ENCODE results near the gene COMTD1.
"Not testable (repeated sequence)": the region's sequence is repeated elsewhere in the genome, so short reads cannot be mapped to it uniquely, and the experiment has no call there.

The COMTD1 gene

DNA sequence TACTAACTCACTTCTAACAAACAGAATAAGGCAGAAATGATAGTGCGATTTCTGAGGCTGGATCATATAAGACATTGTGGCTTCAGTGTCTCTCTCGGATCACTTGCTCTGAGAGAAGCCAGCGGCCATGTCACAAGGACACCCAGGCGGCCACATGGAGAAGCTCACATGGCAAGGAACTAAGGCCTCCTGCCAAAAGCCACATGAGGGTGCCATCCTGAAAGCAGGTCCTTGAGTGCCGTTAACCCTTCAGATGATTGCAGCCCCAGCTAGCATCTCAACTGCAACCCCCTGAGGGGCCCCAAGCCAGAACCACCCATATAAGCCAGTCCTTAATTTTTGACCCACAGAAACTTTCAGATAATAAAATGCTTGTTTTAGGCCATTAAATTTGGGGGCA lies 32.0 kb downstream of the COMTD1 start:
- no peak overlapping the region for H3K4me3 ChIP-seq (ENCODE audit: low read depth, low read length)
- TF ChIP-seq, protein P1, sequence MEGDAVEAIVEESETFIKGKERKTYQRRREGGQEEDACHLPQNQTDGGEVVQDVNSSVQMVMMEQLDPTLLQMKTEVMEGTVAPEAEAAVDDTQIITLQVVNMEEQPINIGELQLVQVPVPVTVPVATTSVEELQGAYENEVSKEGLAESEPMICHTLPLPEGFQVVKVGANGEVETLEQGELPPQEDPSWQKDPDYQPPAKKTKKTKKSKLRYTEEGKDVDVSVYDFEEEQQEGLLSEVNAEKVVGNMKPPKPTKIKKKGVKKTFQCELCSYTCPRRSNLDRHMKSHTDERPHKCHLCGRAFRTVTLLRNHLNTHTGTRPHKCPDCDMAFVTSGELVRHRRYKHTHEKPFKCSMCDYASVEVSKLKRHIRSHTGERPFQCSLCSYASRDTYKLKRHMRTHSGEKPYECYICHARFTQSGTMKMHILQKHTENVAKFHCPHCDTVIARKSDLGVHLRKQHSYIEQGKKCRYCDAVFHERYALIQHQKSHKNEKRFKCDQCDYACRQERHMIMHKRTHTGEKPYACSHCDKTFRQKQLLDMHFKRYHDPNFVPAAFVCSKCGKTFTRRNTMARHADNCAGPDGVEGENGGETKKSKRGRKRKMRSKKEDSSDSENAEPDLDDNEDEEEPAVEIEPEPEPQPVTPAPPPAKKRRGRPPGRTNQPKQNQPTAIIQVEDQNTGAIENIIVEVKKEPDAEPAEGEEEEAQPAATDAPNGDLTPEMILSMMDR (IDR thresholded peaks at IDR 0.05; ENCODE audit: low read depth, low read length) = no peak
- no peaks in the 10 kb centered on the region for H3K27me3 ChIP-seq
- DNase-seq = no peak
- H3K9me3 ChIP-seq = no peaks in the 10 kb centered on the region
- H3K4me1 ChIP-seq = no peaks in the 10 kb centered on the region
- no peaks in the 10 kb centered on the region for H3K36me3 ChIP-seq

DNA sequence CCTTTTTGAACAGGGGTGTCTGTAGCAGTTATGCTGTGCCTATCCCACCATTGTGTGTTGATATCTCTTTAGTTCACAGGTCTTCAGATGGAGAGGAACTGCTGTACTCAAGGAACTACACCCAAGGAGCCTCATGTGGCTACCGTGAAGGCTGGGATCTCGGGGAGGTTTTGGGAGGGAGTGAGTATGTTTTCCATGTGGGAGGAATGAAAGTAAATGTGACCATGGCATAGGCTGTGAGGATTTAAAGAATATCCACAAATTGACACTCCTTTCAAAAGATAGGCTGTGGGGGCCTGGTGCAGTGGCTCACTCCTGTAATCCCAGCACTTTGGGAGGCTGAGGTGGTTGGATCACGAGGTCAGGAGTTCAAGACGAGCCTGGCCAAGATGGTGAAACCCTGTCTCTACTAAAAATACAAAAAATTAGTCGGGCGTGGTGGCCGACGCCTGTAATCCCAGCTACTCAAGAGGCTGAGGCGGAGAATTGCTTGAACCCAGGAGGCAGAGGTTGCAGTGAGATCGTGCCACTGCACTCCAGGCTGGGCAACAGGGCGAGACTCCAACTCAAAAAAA lies 32.6 kb downstream of the COMTD1 start:
- not testable (repeated sequence) for H3K9me3 ChIP-seq; H3K27me3 ChIP-seq; DNase-seq; H3K4me3 ChIP-seq (ENCODE audit: low read depth, low read length); H3K36me3 ChIP-seq; H3K4me1 ChIP-seq

DNA sequence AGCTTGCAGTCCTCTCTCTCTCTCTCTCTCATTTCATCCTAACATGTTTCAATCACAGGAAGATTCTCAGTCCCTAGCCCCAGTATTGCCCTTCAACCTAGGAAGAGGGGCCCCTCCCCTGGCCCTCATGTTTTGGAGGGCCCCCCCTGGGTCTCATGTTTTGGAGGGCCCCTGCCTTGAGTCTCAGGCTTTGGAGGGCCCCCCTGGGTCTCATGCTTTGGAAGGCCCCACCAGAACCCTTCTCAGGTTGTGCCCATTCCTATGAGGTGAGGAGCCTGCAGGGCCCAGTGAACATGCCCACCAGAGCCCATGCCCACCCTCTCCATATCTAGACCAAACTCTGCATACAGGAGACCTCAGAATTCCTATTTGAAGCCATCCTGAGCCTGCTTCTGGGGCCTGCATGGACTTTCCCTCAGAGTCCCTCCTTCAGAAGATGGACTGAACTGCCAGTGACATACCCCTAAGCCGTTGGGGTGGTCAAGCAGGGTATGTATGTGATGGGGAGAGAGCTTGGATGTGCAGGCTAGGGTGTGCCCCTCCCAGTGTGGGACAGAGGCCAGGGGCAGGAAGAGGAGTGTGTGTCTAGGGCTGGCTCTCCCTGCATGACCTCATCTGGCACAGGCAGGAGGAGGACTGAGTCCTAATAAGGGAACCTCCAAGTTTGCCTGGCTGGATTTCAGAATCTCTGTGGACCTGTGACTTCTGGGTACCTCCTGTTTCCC lies 33.3 kb downstream of the COMTD1 start:
- TF ChIP-seq, protein P1 (IDR thresholded peaks at IDR 0.05; ENCODE audit: low read depth, low read length) = no peak
- DNase-seq = no peak
- Histone ChIP-seq H3K36me3 (no peaks in the 10 kb centered on the region), H3K4me1 (no peaks in the 10 kb centered on the region), H3K27me3 (no peaks in the 10 kb centered on the region), H3K9me3 (no peaks in the 10 kb centered on the region), H3K4me3 (ENCODE audit: low read depth, low read length) (no peak overlapping the region)

DNA sequence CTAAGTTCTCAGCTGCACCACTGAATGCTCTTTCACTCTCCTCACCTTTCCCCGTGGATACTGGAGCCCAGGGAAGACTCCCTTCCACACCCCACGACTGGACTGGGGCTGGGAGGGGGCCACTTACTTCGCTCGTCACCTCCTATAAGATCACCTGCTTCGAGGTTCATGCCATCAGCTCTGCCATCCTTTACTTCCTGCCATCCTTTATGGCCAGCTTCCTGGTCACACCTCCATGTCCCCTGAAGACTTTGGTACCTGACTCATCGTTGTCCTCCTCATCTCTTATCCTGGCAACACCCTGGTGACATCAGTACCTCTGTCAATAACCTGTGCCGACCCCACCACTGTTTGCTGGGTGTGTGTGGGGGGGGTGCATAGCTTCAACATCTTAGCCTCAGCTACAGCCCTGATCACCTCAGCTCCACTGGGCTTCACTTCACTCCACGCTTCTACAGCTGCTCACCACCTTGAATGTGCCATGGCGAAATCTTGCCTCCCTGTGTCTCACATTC lies 33.9 kb downstream of the COMTD1 start:
- DNase-seq = no peak
- no peaks in the 10 kb centered on the region for H3K36me3 ChIP-seq
- TF ChIP-seq, protein P1 (IDR thresholded peaks at IDR 0.05; ENCODE audit: low read depth, low read length) = no peak
- H3K27me3 ChIP-seq = no peaks in the 10 kb centered on the region
- no peaks in the 10 kb centered on the region for H3K4me1 ChIP-seq
- H3K9me3 ChIP-seq = no peaks in the 10 kb centered on the region
- no peak overlapping the region for H3K4me3 ChIP-seq (ENCODE audit: low read depth, low read length)

DNA sequence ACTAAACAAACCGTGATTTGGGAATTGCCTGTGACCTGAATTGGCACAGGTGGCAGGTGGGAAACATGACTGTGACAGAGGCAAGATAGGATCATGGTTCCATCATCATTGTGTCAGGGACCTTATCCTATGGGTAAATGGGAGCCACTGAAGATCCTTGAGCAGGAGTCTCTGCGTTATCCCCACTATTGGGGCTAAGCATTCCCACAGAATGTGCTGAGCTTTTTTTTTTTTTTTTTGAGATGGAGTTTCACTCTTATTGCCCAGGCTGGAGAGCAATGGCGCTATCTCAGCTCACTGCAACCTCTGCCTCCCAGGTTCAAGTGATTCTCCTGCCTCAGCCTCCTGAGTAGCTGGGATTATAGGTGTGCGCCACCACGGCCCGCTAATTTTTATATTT lies 35.8 kb downstream of the COMTD1 start:
- H3K9me3 ChIP-seq; H3K4me3 ChIP-seq (ENCODE audit: low read depth, low read length); DNase-seq: not testable (repeated sequence)

DNA sequence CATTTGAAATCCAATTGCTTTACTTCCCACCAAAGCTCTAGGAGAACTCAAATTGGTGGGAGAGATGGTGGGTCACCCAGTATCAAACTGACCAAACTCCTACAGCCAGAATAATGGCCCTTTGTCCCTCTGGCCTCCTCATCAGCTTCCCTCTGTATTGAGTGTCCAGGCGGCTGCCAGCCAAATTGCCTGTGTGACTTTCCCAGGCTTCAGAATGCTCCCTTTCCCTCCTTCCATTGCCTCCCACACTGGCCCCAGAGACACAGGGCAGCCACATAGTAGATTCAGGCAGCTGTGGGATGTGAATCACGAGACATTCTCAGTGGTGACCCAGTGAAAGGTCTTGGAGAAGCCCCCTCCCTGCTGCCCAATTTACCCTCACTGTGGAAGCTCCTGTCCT lies 37.9 kb downstream of the COMTD1 start:
- Histone ChIP-seq H3K36me3 (no peaks in the 10 kb centered on the region), H3K4me3 (ENCODE audit: low read depth, low read length) (no peak overlapping the region), H3K9me3 (no peaks in the 10 kb centered on the region), H3K4me1 (no peaks in the 10 kb centered on the region), H3K27me3 (no peaks in the 10 kb centered on the region)
- no peak for DNase-seq
- TF ChIP-seq, protein P1 (IDR thresholded peaks at IDR 0.05; ENCODE audit: low read depth, low read length) = no peak

More for the DNA sequence above, 35.8 kb downstream of the COMTD1 start:
- not testable (repeated sequence) for H3K36me3 ChIP-seq, H3K4me1 ChIP-seq, H3K27me3 ChIP-seq

DNA sequence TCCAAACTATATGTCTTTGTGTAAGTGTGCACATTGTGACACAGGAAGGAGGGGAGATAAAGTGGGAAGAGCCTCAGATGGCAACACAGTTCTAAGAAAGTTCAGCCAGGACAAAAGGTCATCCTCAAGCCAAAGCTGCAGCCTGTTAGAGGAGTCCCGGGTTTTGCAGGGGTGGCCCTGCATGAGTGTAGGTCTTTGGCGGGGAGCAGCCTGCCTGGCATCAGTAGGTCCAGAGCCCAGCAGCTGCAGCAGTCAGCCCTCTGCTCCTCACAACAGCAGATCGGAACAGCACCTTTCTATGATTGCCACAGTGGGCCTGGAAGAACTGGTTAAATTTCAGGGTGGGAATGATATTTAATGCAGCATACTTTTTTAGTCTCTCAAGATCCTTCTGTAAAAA lies 38.7 kb downstream of the COMTD1 start:
- no peaks in the 10 kb centered on the region for H3K36me3 ChIP-seq
- no peaks in the 10 kb centered on the region for H3K9me3 ChIP-seq
- no peak overlapping the region for H3K4me3 ChIP-seq (ENCODE audit: low read depth, low read length)
- no peaks in the 10 kb centered on the region for H3K4me1 ChIP-seq
- H3K27me3 ChIP-seq = no peaks in the 10 kb centered on the region
- no peak for DNase-seq
- TF ChIP-seq, protein P1 (IDR thresholded peaks at IDR 0.05; ENCODE audit: low read depth, low read length) = no peak

Data from BE2C (cell line).